H1 (cell line): ENCODE data around the gene ZFAND3. TPM values are rescaled to one million over a fixed set of nuclear protein-coding genes. Genes with fewer than 3 reads are reported as not detected.

ENCODE experiments used
- CTCF ChIA-PET: fragments of 300-600 bp; sonication (Branson Sonifier 250); formaldehyde crosslinking; loops from one replicate; lab custom pipeline; 2021; ENCODE audit not compliant: partially characterized antibody; lab: Charles Lee
- POLR2A ChIA-PET: fragments of 300-600 bp; sonication (Branson Sonifier 250); formaldehyde crosslinking; loops from one replicate; lab custom pipeline; 2021; ENCODE audit warnings: inconsistent platforms; ENCODE audit not compliant: partially characterized antibody; lab: Charles Lee
- DNase-seq, 2 experiments: peaks; one replicate each; pipeline versions ENCODE4 v3.0.0 to v3.0.0-alpha.2; 2010 to 2022; ENCODE audit warnings: low spot score in 2 of 2, low read depth in 1 of 2, mixed read lengths in 1 of 2
- FAIRE-seq: peaks from 2 replicates; lab custom pipeline; 2011; peaks lifted over from hg19 to GRCh38; lab: Jason Lieb, UNC
- H2AFZ ChIP-seq: 2 replicates; pipeline ENCODE4 v1.8.1; 2012; ENCODE audit warnings: low read length, inconsistent platforms
- H2AK5ac ChIP-seq: 2 replicates; pipeline ENCODE4 v1.6.1; 2013; ENCODE audit warnings: low read depth, low read length
- H2BK120ac ChIP-seq: replicated peaks from 2 replicates; pipeline ENCODE3; 2013; ENCODE audit warnings: low read depth, low read length, inconsistent platforms
- H2BK12ac ChIP-seq: 2 replicates; pipeline ENCODE4 v1.6.1; 2013; ENCODE audit warnings: low read depth, low read length
- H2BK15ac ChIP-seq: 2 replicates; pipeline ENCODE4 v1.6.1; 2013; ENCODE audit warnings: low read length
- H2BK20ac ChIP-seq: 2 replicates; pipeline ENCODE4 v1.6.1; 2013; ENCODE audit warnings: low read length
- H2BK5ac ChIP-seq: 2 replicates; pipeline ENCODE4 v1.6.1; 2013; ENCODE audit warnings: low read depth, low read length
- H3K14ac ChIP-seq: 2 replicates; pipeline ENCODE4 v1.6.1; 2013; ENCODE audit warnings: inconsistent platforms; ENCODE audit not compliant: insufficient read length
- H3K18ac ChIP-seq: 2 replicates; pipeline ENCODE4 v1.6.1; 2013; ENCODE audit warnings: low read length; ENCODE audit errors: extremely low read depth
- H3K23ac ChIP-seq: 2 replicates; pipeline ENCODE4 v1.6.1; 2013; ENCODE audit warnings: inconsistent platforms; ENCODE audit not compliant: insufficient read length
- H3K23me2 ChIP-seq: 2 replicates; pipeline ENCODE4 v1.6.1; 2013; ENCODE audit warnings: low read depth, low read length
- H3K27ac ChIP-seq: 2 replicates; pipeline ENCODE4 v1.6.1; 2011; ENCODE audit warnings: low read depth, low read length, inconsistent platforms
- H3K27me3 ChIP-seq, 4 experiments: replicated peaks in 1 of 4; 1 replicate in 1 of 4; 2 replicates in 3 of 4; pipeline versions ENCODE4 v1.6.1 to v1.8.1; 2011 to 2013; ENCODE audit warnings: low read length in 3 of 4, mild to moderate bottlenecking in 3 of 4, inconsistent platforms in 2 of 4, mixed read lengths in 2 of 4, moderate library complexity in 1 of 4; ENCODE audit not compliant: control insufficient read depth in 3 of 4, insufficient read depth in 3 of 4; ENCODE audit errors: extremely low read depth in 1 of 4
- H3K36me3 ChIP-seq, 4 experiments: 2 replicates each; pipeline versions ENCODE4 v1.6.1 to v1.8.1; 2011 to 2013; ENCODE audit warnings: mild to moderate bottlenecking in 4 of 4, low read length in 3 of 4, moderate library complexity in 2 of 4, control low read depth in 1 of 4, inconsistent platforms in 1 of 4; ENCODE audit not compliant: insufficient read depth in 4 of 4, control insufficient read depth in 2 of 4
- H3K4ac ChIP-seq: replicated peaks from 2 replicates; pipeline ENCODE3; 2013; ENCODE audit warnings: low read length, low read depth, mixed read lengths, inconsistent platforms; ENCODE audit not compliant: insufficient read length
- H3K4me1 ChIP-seq, 4 experiments: replicated peaks in 1 of 4; 1 replicate in 1 of 4; 2 replicates in 3 of 4; pipeline versions ENCODE4 v1.6.1 to v1.8.1; 2011 to 2013; ENCODE audit warnings: low read length in 3 of 4, inconsistent platforms in 2 of 4, mixed read lengths in 1 of 4; ENCODE audit not compliant: insufficient read depth in 4 of 4, control insufficient read depth in 3 of 4
- H3K4me2 ChIP-seq, 2 experiments: 2 replicates each; pipeline versions ENCODE4 v1.6.1 to v1.8.1; 2011 to 2013; ENCODE audit warnings: low read depth in 2 of 2, low read length in 2 of 2, control low read depth in 1 of 2, inconsistent platforms in 1 of 2, mild to moderate bottlenecking in 1 of 2; ENCODE audit not compliant: insufficient read depth in 1 of 2
- H3K4me3 ChIP-seq, 4 experiments: fragments of 200-600, 300-600 bp in 1 of 4; sonication (generic), shearing (Covaris generic), sonication (Bioruptor Twin) in 1 of 4; 2 replicates each; pipeline versions ENCODE4 v1.5.1 to v1.8.1; 2011 to 2016; ENCODE audit warnings: low read length in 4 of 4, low read depth in 3 of 4, control low read depth in 2 of 4, inconsistent platforms in 2 of 4, mild to moderate bottlenecking in 2 of 4, mixed read lengths in 1 of 4, moderate library complexity in 1 of 4; ENCODE audit not compliant: insufficient read depth in 2 of 4; ENCODE audit errors: extremely low read depth in 1 of 4
- H3K56ac ChIP-seq: replicated peaks from 2 replicates; pipeline ENCODE3; 2013; ENCODE audit warnings: low read depth, mild to moderate bottlenecking, mixed read lengths, low read length, inconsistent platforms; ENCODE audit not compliant: insufficient read length
- H3K79me1 ChIP-seq: 2 replicates; pipeline ENCODE4 v1.6.1; 2013; ENCODE audit warnings: low read depth, low read length, control low read depth
- H3K79me2 ChIP-seq, 2 experiments: 2 replicates each; pipeline versions ENCODE4 v1.6.1 to v1.8.1; 2012 to 2013; ENCODE audit warnings: low read length in 2 of 2, mild to moderate bottlenecking in 2 of 2, inconsistent platforms in 1 of 2; ENCODE audit not compliant: insufficient read depth in 2 of 2, control insufficient read depth in 1 of 2
- H3K9ac ChIP-seq, 4 experiments: replicated peaks in 1 of 4; 1 replicate in 1 of 4; 2 replicates in 3 of 4; pipeline versions ENCODE4 v1.6.1 to v1.8.1; 2011 to 2013; ENCODE audit warnings: low read depth in 3 of 4, low read length in 3 of 4, control low read depth in 2 of 4, mild to moderate bottlenecking in 2 of 4, moderate library complexity in 2 of 4, inconsistent platforms in 1 of 4; ENCODE audit errors: extremely low read depth in 1 of 4
- H3K9me3 ChIP-seq, 2 experiments: 2 replicates each; pipeline versions ENCODE4 v1.6.1 to v1.8.1; 2012 to 2013; ENCODE audit warnings: mild to moderate bottlenecking in 2 of 2, moderate library complexity in 2 of 2, control low read depth in 1 of 2, inconsistent platforms in 1 of 2, low read depth in 1 of 2, low read length in 1 of 2, mixed read lengths in 1 of 2; ENCODE audit not compliant: insufficient read depth in 2 of 2
- H4K20me1 ChIP-seq, 2 experiments: replicated peaks in 1 of 2; 2 replicates each; pipeline versions ENCODE3 to v1.8.1; 2011 to 2013; ENCODE audit warnings: inconsistent platforms in 2 of 2, low read length in 2 of 2, mild to moderate bottlenecking in 1 of 2; ENCODE audit not compliant: insufficient read depth in 2 of 2, control insufficient read depth in 1 of 2
- H4K5ac ChIP-seq: 2 replicates; pipeline ENCODE4 v1.6.1; 2013; ENCODE audit warnings: low read length, low read depth, mixed read lengths, inconsistent platforms; ENCODE audit not compliant: insufficient read length
- H4K8ac ChIP-seq: 2 replicates; pipeline ENCODE4 v1.8.0; 2013; ENCODE audit warnings: mild to moderate bottlenecking, moderate library complexity, low read length, inconsistent platforms; ENCODE audit not compliant: insufficient read depth; ENCODE audit errors: extremely low read depth
- H4K91ac ChIP-seq: replicated peaks from 2 replicates; pipeline ENCODE3; 2013; ENCODE audit warnings: low read length, mixed read lengths, inconsistent platforms; ENCODE audit not compliant: insufficient read length
- FOSL1 ChIP-seq: IDR thresholded peaks from 2 replicates; pipeline ENCODE4 v1.6.1; 2011; ENCODE audit warnings: mild to moderate bottlenecking, low read depth, low read length, moderate library complexity; ENCODE audit not compliant: insufficient read depth
- RFX5 ChIP-seq: IDR thresholded peaks from 2 replicates; pipeline ENCODE4 v1.6.1; 2011; ENCODE audit warnings: low read depth, low read length, improper control_type of control experiment, borderline replicate concordance
- WGBS, 2 experiments: shearing (Covaris generic) in 1 of 2; methylation state at CpG; one replicate each; pipeline versions ENCODE4 v1.1.6 to v1.1.7; 2013 to 2015; ENCODE audit warnings: low lambda C conversion rate in 2 of 2, mixed read lengths in 2 of 2, inconsistent platforms in 1 of 2, low coverage in 1 of 2, missing lambda C conversion rate in 1 of 2; ENCODE audit not compliant: insufficient replicate concordance in 2 of 2, insufficient coverage in 1 of 2, insufficient read length in 1 of 2; ENCODE audit errors: extremely low coverage in 1 of 2, missing lambda C conversion rate in 1 of 2; 5-methylcytosine and 5-hydroxymethylcytosine counted together
- polyA plus RNA-seq, 7 experiments: library from polyadenylated mRNA; depleted of rRNA in 3 of 7; stranded (reverse) in 5 of 7; unstranded in 2 of 7; fragments of >200 nt in 5 of 7; fragments of 200-250 nt in 2 of 7; gene quantifications; 1 replicate in 5 of 7; 2 replicates in 1 of 7; 4 replicates in 1 of 7; pipeline versions ENCODE4 v1.2.1 to v1.2.3, GENCODE V29; 2011 to 2013; ENCODE audit warnings: missing spikeins in 2 of 7, mixed read lengths in 2 of 7
- total RNA-seq: library from RNA; stranded (reverse); fragmentation: NEBNext Ultra II Directional; extraction: Animal tissue kit (Norgen Biotek cat#: 25700); gene quantifications from 2 replicates; pipeline ENCODE4 v1.2.1, GENCODE V29; 2021
- TF ChIP-seq, protein P1 (sequence below): IDR thresholded peaks from 2 replicates; pipeline ENCODE4 v1.6.1; 2012; ENCODE audit warnings: low read length, inconsistent platforms

The ZFAND3 gene
- total and polyA plus RNA-seq, 2 of the 8 experiments (the other 6 are each of a cell fraction or from before 2014, with no cell fraction given) = 13.0 to 51.3 TPM

DNA sequence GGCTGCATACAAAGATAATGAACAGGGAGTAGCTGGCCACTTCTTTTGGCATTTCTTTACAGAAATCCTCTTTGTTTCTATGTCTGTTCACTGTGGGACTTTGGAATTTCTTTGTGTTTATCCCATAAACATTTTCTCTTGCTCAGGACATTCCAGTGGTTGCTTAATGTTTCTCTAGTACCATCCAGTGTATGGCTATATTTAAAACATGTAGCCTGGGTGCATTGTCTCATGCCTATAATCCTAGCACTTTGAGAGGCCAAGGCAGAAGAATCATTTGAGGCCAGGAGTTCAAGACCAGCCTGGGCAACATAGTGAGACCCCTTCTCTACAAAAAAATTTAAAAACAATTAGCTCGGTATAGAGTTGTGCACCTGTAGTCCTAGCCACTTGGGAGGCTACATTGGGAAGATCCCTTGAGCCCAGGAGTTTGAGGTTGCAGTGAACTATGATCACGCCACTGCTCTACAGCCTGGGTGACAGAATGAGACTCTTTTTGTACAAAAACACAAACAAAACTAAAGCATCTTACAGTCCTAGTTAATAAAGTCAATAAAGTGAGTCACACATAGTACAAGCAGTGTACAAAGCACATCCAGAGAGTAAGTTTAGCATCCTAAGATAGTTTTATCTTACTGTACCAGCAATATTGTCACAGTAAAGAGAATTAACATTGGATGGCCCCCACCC lies 63.3 kb downstream of the ZFAND3 start:
- peaks cover 0 to 4% (median 3%) of the 10 kb centered on the region in 4 experiments; a peak in 3 of 7 replicates for H3K4me1 ChIP-seq
- no peak overlapping the region for H3K4me2 ChIP-seq
- H4K8ac ChIP-seq = no peak overlapping the region
- H2BK15ac ChIP-seq = no peak overlapping the region
- H3K14ac ChIP-seq = no peak overlapping the region
- H4K91ac ChIP-seq = no peak overlapping the region
- peaks cover 6 to 16% of the 10 kb centered on the region in 2 experiments for H4K20me1 ChIP-seq
- FAIRE-seq (no peak), DNase-seq (no peak)
- H3K23me2 ChIP-seq = no peaks in the 10 kb centered on the region; the same call in 1 of the 2 replicates
- H3K9ac ChIP-seq = no peak overlapping the region
- no peak overlapping the region for H4K5ac ChIP-seq
- H2BK20ac ChIP-seq = no peak overlapping the region
- H3K27me3 ChIP-seq = no peaks in the 10 kb centered on the region
- H2BK12ac ChIP-seq = no peak overlapping the region
- 93% methylated on average over 2 of the region's 2 CpGs; no CpG with 5 or more reads in 1 of the 2 experiments for WGBS, 2 experiments
- no peak overlapping the region for H2AK5ac ChIP-seq
- no peak overlapping the region for H3K27ac ChIP-seq
- H2AFZ ChIP-seq = no peak overlapping the region
- ChIA-PET POLR2A (no interaction called here), CTCF (interaction anchor here (0.6 to 1.7 kb wide), 2 partner anchors 23 to 129 kb away, joined by 4 read pairs; no protein-coding TSS in a partner anchor)
- no peaks in the 10 kb centered on the region for H3K36me3 ChIP-seq
- no peak overlapping the region for H3K18ac ChIP-seq
- no peak overlapping the region for H3K4me3 ChIP-seq
- no peaks in the 10 kb centered on the region for H3K9me3 ChIP-seq
- no peak overlapping the region for H2BK120ac ChIP-seq
- no peak overlapping the region for H2BK5ac ChIP-seq
- no peak overlapping the region for H3K4ac ChIP-seq
- 0 out of 2 replicates have a peak, but pooled peaks cover 2% of the 10 kb centered on the region for H3K79me1 ChIP-seq
- H3K23ac ChIP-seq = no peak overlapping the region
- no peak overlapping the region for H3K56ac ChIP-seq
- peaks cover 0 to 53% of the 10 kb centered on the region in 2 experiments; a peak in 3 of 4 replicates for H3K79me2 ChIP-seq
- TF ChIP-seq RFX5 = no peak
- TF ChIP-seq FOSL1 = no peak
- TF ChIP-seq, protein P1, sequence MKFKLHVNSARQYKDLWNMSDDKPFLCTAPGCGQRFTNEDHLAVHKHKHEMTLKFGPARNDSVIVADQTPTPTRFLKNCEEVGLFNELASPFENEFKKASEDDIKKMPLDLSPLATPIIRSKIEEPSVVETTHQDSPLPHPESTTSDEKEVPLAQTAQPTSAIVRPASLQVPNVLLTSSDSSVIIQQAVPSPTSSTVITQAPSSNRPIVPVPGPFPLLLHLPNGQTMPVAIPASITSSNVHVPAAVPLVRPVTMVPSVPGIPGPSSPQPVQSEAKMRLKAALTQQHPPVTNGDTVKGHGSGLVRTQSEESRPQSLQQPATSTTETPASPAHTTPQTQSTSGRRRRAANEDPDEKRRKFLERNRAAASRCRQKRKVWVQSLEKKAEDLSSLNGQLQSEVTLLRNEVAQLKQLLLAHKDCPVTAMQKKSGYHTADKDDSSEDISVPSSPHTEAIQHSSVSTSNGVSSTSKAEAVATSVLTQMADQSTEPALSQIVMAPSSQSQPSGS = no peak
